GM18526 (cell line): ENCODE results near the gene ARID5B.

Source experiments
- POLR2A ChIP-seq: IDR thresholded peaks from 3 replicates; pipeline ENCODE4 v1.6.1; 2011; ENCODE audit not compliant: insufficient read length; ENCODE audit errors: extremely low read depth

The ARID5B gene

GRCh38 chr10:62062752-62063512 is 161.4 kb downstream of the ARID5B start:
- no peak for TF ChIP-seq POLR2A

GRCh38 chr10:62063795-62064472 is 162.4 kb downstream of the ARID5B start:
- TF ChIP-seq POLR2A, result no peak

DNA sequence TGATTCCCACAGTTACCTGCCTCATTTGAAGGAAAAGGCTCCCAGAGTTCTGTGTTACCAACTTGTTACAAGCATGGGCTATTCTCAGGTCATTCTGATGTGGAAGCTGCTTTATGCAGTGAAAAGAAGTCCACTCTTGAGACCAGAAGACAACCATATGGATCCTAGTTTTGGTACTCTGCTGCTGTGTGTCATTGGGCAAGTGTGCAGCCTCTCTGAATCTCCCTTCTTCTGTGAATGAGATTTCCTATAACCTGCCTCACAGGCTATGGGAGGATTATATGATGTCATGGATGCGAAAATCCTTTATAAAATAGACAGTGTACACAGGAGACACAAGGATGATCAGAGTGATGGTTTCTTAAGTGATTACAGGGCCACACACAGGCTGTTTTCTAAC is 166.1 kb downstream of the ARID5B start:
- no peak for TF ChIP-seq POLR2A

- TF ChIP-seq POLR2A, result no peak
Measured at GRCh38 chr10:62068464-62068863, 167.0 kb downstream of the ARID5B start.

- no peak for TF ChIP-seq POLR2A
Measured at GRCh38 chr10:62069452-62070178, 168.1 kb downstream of the ARID5B start.

- TF ChIP-seq POLR2A, result no peak
Measured at GRCh38 chr10:62071846-62072281, 170.4 kb downstream of the ARID5B start.

DNA sequence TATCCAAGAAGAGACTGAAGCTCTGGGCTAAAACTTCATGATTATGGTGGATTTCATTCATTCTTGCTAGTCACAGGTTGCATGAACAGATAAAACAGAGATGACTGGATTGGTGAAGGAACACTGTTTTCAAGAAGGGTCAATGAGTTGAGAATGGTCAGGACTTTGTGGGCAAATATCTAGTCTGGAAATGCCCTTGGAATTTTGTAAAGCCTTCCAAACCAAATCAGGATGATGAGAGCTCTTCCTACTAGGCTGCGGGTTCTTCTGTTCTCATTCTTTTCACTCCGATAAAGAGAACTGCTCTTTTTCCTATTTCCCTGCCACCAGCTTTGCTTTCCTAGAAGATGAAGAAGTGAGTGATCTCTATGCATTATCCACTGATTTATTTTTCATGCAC is 171.4 kb downstream of the ARID5B start:
- no peak for TF ChIP-seq POLR2A

GRCh38 chr10:62073429-62073828 is 171.9 kb downstream of the ARID5B start:
- TF ChIP-seq POLR2A, result no peak

GRCh38 chr10:62075414-62075813 is 173.9 kb downstream of the ARID5B start:
- TF ChIP-seq POLR2A, result no peak

DNA sequence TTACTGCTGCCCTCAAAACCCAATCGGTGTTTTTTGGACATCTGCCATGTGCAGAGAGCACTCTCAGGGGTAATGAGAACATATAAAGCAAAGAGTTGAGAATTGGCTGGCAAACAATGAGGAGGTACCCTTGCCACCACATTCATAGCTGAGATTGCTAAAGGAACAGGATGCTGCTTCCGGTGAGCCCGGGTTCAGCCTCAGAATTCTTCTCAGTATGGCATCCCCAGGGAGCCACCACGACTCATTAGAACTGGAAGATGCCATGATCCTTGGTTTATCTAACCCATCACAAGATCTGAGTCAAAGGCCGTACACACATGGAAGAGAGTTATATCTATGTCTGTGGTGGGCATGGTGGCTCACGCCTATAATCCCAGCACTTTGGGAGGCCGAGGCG is 174.4 kb downstream of the ARID5B start:
- no peak for TF ChIP-seq POLR2A

DNA sequence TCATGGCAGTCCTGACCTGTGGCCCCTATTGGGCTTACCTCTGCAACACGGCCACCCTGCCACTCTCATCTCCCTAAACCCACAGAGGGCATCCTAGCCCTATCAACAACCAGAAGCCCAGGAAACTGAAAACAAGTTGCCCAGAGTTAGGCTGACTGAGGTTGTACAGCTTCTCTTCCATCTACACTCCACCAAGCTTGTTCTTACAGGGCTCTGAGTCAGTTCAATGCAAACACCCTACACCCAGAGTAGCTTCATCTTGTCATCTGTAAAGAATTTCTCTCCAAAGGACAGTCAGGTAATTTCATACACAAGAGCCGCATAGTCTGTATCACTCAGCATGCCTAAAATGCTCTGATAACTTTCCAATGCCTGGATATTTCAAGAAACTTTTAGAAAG is 175.4 kb downstream of the ARID5B start:
- TF ChIP-seq POLR2A, result no peak

DNA sequence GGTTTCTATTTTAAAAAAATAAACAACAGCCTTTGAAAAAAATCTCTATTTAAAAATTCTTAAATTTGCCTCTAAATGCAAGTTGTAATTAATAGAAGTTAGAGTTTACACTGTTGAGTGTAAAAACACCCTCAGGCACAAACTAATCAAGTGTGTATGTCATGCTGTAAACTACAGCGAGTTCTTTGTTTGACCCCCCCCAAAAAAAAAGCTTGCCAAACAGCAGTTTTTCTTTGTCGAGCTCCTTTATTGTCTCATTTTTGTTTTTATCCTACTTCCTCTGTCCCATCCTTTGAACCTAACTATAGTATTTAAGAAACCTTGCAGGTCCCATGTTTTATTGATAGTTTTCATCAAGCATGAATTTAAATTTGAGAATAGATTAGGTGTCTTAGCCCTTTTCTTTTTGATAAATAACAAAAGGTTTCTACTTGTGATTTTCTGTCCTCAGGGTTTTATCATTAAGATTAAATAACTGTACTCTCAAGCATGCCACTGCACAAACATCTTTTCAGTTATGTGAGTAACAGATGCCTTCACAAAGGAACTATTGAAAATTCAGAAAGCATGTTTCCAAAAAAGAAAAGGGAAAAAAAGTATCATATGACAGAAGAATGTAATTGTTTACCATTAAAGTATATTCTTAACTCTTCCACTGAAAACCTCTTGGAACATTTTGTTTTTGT is 176.0 kb downstream of the ARID5B start:
- no peak for TF ChIP-seq POLR2A

DNA sequence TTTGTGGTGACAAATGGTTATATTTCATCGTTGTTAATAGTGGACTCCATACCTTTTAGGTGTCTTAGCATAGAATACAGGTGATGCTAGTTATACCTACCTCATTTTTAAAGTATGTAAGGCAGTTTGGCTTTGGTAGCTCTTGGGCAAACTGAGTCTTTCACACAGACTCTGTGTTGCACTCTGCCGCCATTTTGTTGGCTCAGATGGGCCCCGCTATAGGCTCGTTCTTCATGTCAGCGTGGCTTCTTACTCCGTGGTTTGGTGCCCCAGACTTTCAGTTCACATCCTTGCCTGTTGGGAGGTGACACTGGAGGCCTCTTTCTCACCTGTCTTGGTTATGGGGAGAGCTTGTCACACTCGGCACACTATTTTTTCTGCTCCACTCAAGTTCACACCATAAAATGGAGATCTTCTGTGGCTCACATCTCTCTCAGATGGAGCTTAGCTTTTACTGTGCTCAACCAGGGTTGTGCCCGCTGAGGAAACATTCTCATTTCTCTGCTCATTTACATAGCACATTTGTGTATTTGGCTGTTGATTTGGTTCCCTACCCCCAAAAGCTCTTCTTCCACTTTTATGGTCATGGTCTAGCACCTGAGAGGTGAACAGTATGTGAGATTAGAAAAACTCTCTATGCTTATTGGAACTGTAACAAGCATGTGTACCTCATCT is 178.5 kb downstream of the ARID5B start:
- TF ChIP-seq POLR2A, result peak; percentile 27

- no peak for TF ChIP-seq POLR2A
Measured at GRCh38 chr10:62080905-62081304, 179.4 kb downstream of the ARID5B start.
